Natural killer cell (primary cell): ENCODE results near the gene TRIM2. TPM values are rescaled to one million over a fixed set of nuclear protein-coding genes. Genes with fewer than 3 reads are reported as not detected.

Experiments used
- ATAC-seq, 3 donors: fragments of 150-1000 bp in 2 of 3; fragments of 200-7000 bp in 1 of 3; cut with Tn5 transposase; 1 replicate in 1 of 3; 2 replicates in 2 of 3; pipeline ENCODE4 v1.10.0; 2021; ENCODE audit warnings: mild to moderate bottlenecking in 2 of 3, moderate library complexity in 2 of 3
- DNase-seq, 2 donors: peaks; one replicate each; pipeline versions ENCODE4 v3.0.0 to v3.0.0-alpha.2; 2013 to 2021; ENCODE audit warnings: mixed read lengths in 1 of 2
- H3K27ac ChIP-seq: one replicate; pipeline ENCODE4 v1.5.1; 2013; ENCODE audit warnings: mild to moderate bottlenecking, low read length
- H3K27me3 ChIP-seq: one replicate; pipeline ENCODE4 v1.6.1; 2013; ENCODE audit warnings: low read length; ENCODE audit not compliant: control insufficient read depth, insufficient read depth
- H3K36me3 ChIP-seq: one replicate; pipeline ENCODE4 v1.6.1; 2013; ENCODE audit warnings: low read length; ENCODE audit not compliant: control insufficient read depth, insufficient read depth
- H3K4me1 ChIP-seq: one replicate; pipeline ENCODE4 v1.6.1; 2013; ENCODE audit warnings: low read length; ENCODE audit not compliant: control insufficient read depth, insufficient read depth
- H3K4me3 ChIP-seq: one replicate; pipeline ENCODE4 v1.5.1; 2013; ENCODE audit warnings: low read length
- H3K9me3 ChIP-seq: one replicate; pipeline ENCODE4 v1.6.1; 2013; ENCODE audit warnings: low read length; ENCODE audit not compliant: control insufficient read depth, insufficient read depth
- H3K27ac Mint-ChIP-seq, 2 donors: one replicate each; pipeline ENCODE4 v1.8.0; 2022; ENCODE audit warnings: mild to moderate bottlenecking in 2 of 2, mixed read lengths in 2 of 2, moderate library complexity in 1 of 2
- H3K27me3 Mint-ChIP-seq, 2 donors: one replicate each; pipeline ENCODE4 v1.8.0; 2022; ENCODE audit warnings: low read depth in 2 of 2, mixed read lengths in 2 of 2
- H3K36me3 Mint-ChIP-seq: one replicate; pipeline ENCODE4 v1.8.0; 2022; ENCODE audit warnings: mixed read lengths
- H3K4me1 Mint-ChIP-seq, 2 donors: one replicate each; pipeline ENCODE4 v1.8.0; 2022; ENCODE audit warnings: mixed read lengths in 2 of 2
- H3K4me3 Mint-ChIP-seq: one replicate; pipeline ENCODE4 v1.8.0; 2022; ENCODE audit warnings: mild to moderate bottlenecking, moderate library complexity, mixed read lengths
- H3K9me3 Mint-ChIP-seq, 2 donors: one replicate each; pipeline ENCODE4 v1.8.0; 2022; ENCODE audit warnings: mixed read lengths in 2 of 2
- WGBS: methylation state at CpG from one replicate; pipeline ENCODE4 v1.1.7; 2013; ENCODE audit warnings: missing lambda C conversion rate; ENCODE audit not compliant: insufficient coverage; 5-methylcytosine and 5-hydroxymethylcytosine counted together
- intact Hi-C: fragments of 100-400 bp; cut with micrococcal nuclease; formaldehyde crosslinking; loops from one replicate; pipeline ENCODE4 v1.14.2; 2022
- total RNA-seq, 4 donors: library from RNA; stranded (reverse); fragments of 120-200 nt in 1 of 4; gene quantifications; one replicate each; pipeline versions ENCODE4 v1.2.3 to v1.2.4, GENCODE V29; 2013 to 2022
- TF ChIP-seq, protein P1 (sequence below): fragments of 200-600 bp; IDR thresholded peaks from one replicate; pipeline ENCODE4 v1.8.0; 2022; ENCODE audit warnings: antibody characterized with exemption

Gene TRIM2
- total RNA-seq, 3 donors from 2014 or later (not counting 1 experiment from before 2014, with no cell fraction given) = 0.11 TPM; not detected in 2

DNA sequence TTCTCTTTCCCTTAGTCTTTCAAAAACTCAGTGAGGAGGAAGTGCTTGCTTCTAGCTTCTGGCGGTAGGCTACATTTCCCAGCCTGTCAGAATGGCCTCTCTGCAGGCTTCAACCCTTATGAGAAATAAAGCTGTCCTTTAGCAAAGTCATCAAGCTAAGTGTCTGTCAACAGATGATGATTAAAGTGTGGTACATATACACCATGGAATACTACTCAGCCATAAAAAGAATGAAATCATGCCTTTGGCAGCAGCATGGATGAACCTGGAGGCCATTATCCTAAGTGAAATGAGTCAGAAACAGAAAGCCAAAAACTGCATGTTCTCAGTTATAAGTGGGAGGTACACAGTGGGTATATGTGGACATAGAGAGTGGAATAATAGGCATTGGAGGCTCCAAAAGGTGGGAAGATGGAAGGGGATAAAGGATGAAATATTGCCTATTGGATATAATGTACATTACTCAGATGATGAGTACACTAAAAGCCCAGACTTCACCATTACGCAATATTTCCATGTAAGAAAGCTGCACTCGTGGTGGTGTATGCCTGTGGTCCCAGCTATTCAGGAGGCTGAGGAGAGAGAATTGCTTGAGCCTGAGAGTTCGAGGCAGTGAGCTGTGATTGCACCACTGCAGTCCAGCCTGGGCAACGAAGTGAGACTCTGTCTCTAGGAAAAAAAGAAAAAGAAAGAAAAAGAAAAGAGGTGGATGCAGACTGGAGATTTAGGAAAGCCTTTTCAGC lies 7.9 kb downstream of the TRIM2 start:
- Mint-ChIP-seq H3K4me1 (no peaks in the 10 kb centered on the region), H3K27me3 (peaks cover 4 to 7% of the 10 kb centered on the region in 2 donors), H3K36me3 (no peaks in the 10 kb centered on the region), H3K27ac (no peak overlapping the region), H3K4me3 (no peak overlapping the region), H3K9me3 (no peaks in the 10 kb centered on the region)
- DNase-seq (no peak), ATAC-seq (no peak)
- Histone ChIP-seq H3K27ac (no peak overlapping the region), H3K4me1 (no peaks in the 10 kb centered on the region), H3K4me3 (no peak overlapping the region), H3K27me3 (no peaks in the 10 kb centered on the region), H3K9me3 (no peaks in the 10 kb centered on the region), H3K36me3 (no peaks in the 10 kb centered on the region)
- 65% methylated on average over 4 of the region's 5 CpGs for WGBS
- TF ChIP-seq, protein P1, sequence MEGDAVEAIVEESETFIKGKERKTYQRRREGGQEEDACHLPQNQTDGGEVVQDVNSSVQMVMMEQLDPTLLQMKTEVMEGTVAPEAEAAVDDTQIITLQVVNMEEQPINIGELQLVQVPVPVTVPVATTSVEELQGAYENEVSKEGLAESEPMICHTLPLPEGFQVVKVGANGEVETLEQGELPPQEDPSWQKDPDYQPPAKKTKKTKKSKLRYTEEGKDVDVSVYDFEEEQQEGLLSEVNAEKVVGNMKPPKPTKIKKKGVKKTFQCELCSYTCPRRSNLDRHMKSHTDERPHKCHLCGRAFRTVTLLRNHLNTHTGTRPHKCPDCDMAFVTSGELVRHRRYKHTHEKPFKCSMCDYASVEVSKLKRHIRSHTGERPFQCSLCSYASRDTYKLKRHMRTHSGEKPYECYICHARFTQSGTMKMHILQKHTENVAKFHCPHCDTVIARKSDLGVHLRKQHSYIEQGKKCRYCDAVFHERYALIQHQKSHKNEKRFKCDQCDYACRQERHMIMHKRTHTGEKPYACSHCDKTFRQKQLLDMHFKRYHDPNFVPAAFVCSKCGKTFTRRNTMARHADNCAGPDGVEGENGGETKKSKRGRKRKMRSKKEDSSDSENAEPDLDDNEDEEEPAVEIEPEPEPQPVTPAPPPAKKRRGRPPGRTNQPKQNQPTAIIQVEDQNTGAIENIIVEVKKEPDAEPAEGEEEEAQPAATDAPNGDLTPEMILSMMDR = no peak
- intact Hi-C loops = no loop called here

DNA sequence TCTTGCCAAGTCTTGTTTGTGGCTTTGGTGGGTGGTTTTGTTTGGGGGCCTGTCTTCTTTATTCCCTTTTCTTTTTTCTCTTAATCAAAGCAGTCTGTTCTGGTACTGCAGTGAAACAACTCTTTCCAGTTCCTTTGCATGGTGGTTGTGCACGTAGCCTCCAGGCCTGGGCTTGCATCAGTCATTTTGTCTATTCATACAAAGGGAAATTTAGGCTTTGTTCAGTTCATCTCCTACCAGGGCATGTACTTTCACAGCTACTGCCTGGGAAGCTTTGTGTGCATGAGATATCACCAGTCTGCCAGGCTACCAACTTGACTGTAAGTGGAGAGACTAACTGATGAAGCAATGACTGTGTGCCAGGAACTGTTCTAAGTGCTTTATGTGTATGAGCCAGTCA lies 8.5 kb downstream of the TRIM2 start:
- H3K36me3 ChIP-seq = no peaks in the 10 kb centered on the region
- Mint-ChIP-seq H3K9me3 (no peaks in the 10 kb centered on the region), H3K36me3 (no peaks in the 10 kb centered on the region), H3K27me3 (peaks cover 10% of the 10 kb centered on the region in 2 donors), H3K4me3 (no peak overlapping the region), H3K27ac (no peak overlapping the region), H3K4me1 (no peaks in the 10 kb centered on the region)
- TF ChIP-seq, protein P1 = no peak
- H3K4me1 ChIP-seq = no peaks in the 10 kb centered on the region
- no peaks in the 10 kb centered on the region for H3K27me3 ChIP-seq
- no peaks in the 10 kb centered on the region for H3K9me3 ChIP-seq
- H3K27ac ChIP-seq = no peak overlapping the region
- 65% methylated on average over 1 of the region's 1 CpG for WGBS
- intact Hi-C loops = no loop called here
- ATAC-seq (no peak), DNase-seq (no peak)
- H3K4me3 ChIP-seq = no peak overlapping the region

DNA sequence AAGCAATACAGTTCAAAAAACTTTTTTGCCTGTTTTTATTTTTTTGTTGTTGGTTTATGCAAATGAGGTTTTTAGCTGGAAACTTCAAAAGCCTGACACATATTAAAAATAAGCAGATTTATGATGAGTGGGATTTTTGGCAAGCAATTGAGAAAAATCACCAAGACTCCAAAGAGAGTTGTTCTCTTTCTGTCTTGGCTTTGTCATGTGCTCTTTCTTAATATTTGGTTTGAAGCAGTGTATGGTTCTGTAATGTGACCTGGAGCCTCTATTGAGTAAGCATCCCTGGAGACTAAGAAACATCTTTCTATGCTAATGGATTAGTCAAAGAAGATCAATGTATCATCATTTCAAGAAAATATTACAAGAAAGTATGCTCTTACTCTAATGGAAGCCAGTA lies 11.7 kb downstream of the TRIM2 start:
- H3K36me3 Mint-ChIP-seq = no peaks in the 10 kb centered on the region
- no peak overlapping the region for H3K4me3 ChIP-seq
- no peaks in the 10 kb centered on the region for H3K9me3 Mint-ChIP-seq
- DNase-seq (no peak), ATAC-seq (no peak)
- H3K27ac Mint-ChIP-seq = no peak overlapping the region
- no peak overlapping the region for H3K4me3 Mint-ChIP-seq
- H3K9me3 ChIP-seq = no peaks in the 10 kb centered on the region
- H3K36me3 ChIP-seq = no peaks in the 10 kb centered on the region
- no peaks in the 10 kb centered on the region for H3K4me1 ChIP-seq
- TF ChIP-seq, protein P1 = no peak
- intact Hi-C loops = no loop called here
- H3K27me3 Mint-ChIP-seq = peaks cover 18 to 21% of the 10 kb centered on the region in 2 donors
- no peak overlapping the region for H3K27ac ChIP-seq
- no peaks in the 10 kb centered on the region for H3K4me1 Mint-ChIP-seq
- peaks cover 6% of the 10 kb centered on the region for H3K27me3 ChIP-seq

DNA sequence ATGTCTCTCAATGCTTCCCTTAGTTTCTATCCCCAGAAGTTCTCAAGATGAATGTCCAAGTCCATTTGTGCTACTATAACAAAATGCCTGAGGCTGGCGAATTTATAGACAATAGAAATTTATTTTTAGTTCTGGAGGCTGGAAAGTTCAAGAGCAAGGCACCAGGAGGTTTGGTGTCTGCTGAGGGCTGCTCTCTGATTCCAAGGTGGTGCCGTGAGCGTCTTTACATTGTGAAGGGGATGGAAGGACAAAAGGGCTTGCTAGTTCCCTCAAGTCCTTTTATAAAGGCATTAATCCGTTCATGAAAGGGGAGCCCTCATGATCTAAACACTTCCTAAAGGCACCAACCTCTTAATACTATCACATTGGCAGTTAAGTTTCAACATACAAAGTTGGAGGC lies 12.3 kb downstream of the TRIM2 start:
- DNase-seq (no peak), ATAC-seq (no peak)
- TF ChIP-seq, protein P1 = no peak
- Mint-ChIP-seq H3K36me3 (no peaks in the 10 kb centered on the region), H3K4me1 (no peaks in the 10 kb centered on the region), H3K4me3 (no peak overlapping the region), H3K27me3 (peaks cover 21% of the 10 kb centered on the region in 2 donors), H3K9me3 (no peaks in the 10 kb centered on the region), H3K27ac (no peak overlapping the region)
- Histone ChIP-seq H3K27me3 (peaks cover 6% of the 10 kb centered on the region), H3K4me3 (no peak overlapping the region), H3K27ac (no peak overlapping the region), H3K9me3 (no peaks in the 10 kb centered on the region), H3K36me3 (no peaks in the 10 kb centered on the region), H3K4me1 (no peaks in the 10 kb centered on the region)
- intact Hi-C loops = no loop called here
- WGBS = 82% methylated on average over 4 of the region's 4 CpGs
